ENCODE data around the gene CDC42EP4. TPM values are rescaled to one million over a fixed set of nuclear protein-coding genes. Genes with fewer than 3 reads are reported as not detected.

The CDC42EP4 gene
- total and polyA plus RNA-seq, 2 experiments from 2014 or later, result 4.4 to 19.9 TPM

DNA sequence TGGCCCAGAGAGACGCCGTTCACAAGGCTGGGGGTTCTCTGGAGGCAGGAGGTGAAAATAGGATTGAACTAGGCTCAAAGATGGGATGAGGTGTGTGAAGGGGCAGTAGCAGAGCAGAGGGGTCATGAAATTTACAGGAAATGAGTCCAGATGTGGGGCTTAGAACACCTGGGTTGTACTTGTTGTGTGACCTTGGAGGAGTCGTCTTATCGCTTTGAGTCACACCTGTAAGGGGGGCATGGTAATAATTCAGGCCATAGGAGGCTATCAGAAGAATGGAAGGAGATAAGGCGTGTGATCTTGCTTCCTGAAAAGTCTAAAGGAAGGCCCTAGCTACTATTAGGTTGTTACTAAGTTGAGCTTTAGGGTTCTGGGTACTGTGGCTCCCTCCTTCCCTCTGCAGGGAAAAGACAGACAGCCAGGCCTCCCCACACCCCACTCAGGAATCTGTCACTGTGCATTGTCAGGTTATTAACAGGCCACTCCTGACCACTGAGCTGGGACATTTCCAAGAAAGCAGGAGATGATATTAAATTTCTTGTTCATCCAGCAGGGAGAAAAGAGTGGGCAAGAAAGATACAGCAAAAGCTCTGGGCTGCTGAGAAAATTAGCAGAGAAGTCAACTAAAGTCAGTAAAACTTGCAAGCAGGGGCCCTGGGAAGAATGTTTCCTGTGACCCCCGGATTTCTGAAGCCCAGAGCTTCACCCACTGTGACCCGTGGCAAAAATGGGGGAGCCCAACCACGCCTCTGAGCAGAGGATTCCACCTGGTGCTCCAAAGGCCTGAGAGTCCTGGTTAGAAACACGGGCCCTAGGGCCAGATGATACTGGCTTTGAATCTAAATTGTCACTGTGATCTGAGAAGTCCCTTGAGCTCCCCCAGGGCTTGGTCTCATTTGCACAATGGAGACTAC lies 6.0 kb upstream of the CDC42EP4 start:
- H3K4me3 ChIP-seq, result no peak overlapping the region
- H3K9me3 Mint-ChIP-seq, result no peaks in the 10 kb centered on the region
- no peak overlapping the region for H3K4me3 Mint-ChIP-seq
- no peaks in the 10 kb centered on the region for H3K79me2 ChIP-seq (replicated peaks; ENCODE audit: insufficient read depth)
- no peak overlapping the region for H3K27ac ChIP-seq (ENCODE audit: low read depth)
- 0 out of 2 replicates have a peak, but pooled peaks cover 3% of the 10 kb centered on the region for H3F3A ChIP-seq (replicated peaks; ENCODE audit: low read depth)
- DNase-seq (ENCODE audit: low spot score) (no peak), ATAC-seq (no peak)
- no peak overlapping the region; the same call in 1 of the 2 replicates for H2AFZ ChIP-seq
- no peaks in the 10 kb centered on the region for H3K36me3 Mint-ChIP-seq (ENCODE audit: low read depth)
- H3K4me1 Mint-ChIP-seq, result peaks cover 12% of the 10 kb centered on the region
- no peaks in the 10 kb centered on the region for H3K9me2 ChIP-seq (ENCODE audit: insufficient read depth)
- no peaks in the 10 kb centered on the region for H3K36me3 ChIP-seq (ENCODE audit: insufficient read depth)
- H3K27me3 ChIP-seq (ENCODE audit: insufficient read depth), result peaks cover 7% of the 10 kb centered on the region; the same call in 1 of the 2 replicates
- H3K27ac Mint-ChIP-seq, result no peak overlapping the region
- TF ChIP-seq CREB1 (CRISPR knock-in tag; IDR thresholded peaks at IDR 0.05; ENCODE audit: low read depth), result no peak
- TF ChIP-seq NANOG (IDR thresholded peaks at IDR 0.05; ENCODE audit: borderline replicate concordance), result no peak
- TF ChIP-seq, protein P1, sequence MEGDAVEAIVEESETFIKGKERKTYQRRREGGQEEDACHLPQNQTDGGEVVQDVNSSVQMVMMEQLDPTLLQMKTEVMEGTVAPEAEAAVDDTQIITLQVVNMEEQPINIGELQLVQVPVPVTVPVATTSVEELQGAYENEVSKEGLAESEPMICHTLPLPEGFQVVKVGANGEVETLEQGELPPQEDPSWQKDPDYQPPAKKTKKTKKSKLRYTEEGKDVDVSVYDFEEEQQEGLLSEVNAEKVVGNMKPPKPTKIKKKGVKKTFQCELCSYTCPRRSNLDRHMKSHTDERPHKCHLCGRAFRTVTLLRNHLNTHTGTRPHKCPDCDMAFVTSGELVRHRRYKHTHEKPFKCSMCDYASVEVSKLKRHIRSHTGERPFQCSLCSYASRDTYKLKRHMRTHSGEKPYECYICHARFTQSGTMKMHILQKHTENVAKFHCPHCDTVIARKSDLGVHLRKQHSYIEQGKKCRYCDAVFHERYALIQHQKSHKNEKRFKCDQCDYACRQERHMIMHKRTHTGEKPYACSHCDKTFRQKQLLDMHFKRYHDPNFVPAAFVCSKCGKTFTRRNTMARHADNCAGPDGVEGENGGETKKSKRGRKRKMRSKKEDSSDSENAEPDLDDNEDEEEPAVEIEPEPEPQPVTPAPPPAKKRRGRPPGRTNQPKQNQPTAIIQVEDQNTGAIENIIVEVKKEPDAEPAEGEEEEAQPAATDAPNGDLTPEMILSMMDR (conservative IDR thresholded peaks at IDR 0.05; ENCODE audit: low read depth in 2 of 2), result no peak
- TF ChIP-seq, protein P2, sequence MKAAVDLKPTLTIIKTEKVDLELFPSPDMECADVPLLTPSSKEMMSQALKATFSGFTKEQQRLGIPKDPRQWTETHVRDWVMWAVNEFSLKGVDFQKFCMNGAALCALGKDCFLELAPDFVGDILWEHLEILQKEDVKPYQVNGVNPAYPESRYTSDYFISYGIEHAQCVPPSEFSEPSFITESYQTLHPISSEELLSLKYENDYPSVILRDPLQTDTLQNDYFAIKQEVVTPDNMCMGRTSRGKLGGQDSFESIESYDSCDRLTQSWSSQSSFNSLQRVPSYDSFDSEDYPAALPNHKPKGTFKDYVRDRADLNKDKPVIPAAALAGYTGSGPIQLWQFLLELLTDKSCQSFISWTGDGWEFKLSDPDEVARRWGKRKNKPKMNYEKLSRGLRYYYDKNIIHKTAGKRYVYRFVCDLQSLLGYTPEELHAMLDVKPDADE (IDR thresholded peaks at IDR 0.05), result no peak
- TF ChIP-seq, protein P3, sequence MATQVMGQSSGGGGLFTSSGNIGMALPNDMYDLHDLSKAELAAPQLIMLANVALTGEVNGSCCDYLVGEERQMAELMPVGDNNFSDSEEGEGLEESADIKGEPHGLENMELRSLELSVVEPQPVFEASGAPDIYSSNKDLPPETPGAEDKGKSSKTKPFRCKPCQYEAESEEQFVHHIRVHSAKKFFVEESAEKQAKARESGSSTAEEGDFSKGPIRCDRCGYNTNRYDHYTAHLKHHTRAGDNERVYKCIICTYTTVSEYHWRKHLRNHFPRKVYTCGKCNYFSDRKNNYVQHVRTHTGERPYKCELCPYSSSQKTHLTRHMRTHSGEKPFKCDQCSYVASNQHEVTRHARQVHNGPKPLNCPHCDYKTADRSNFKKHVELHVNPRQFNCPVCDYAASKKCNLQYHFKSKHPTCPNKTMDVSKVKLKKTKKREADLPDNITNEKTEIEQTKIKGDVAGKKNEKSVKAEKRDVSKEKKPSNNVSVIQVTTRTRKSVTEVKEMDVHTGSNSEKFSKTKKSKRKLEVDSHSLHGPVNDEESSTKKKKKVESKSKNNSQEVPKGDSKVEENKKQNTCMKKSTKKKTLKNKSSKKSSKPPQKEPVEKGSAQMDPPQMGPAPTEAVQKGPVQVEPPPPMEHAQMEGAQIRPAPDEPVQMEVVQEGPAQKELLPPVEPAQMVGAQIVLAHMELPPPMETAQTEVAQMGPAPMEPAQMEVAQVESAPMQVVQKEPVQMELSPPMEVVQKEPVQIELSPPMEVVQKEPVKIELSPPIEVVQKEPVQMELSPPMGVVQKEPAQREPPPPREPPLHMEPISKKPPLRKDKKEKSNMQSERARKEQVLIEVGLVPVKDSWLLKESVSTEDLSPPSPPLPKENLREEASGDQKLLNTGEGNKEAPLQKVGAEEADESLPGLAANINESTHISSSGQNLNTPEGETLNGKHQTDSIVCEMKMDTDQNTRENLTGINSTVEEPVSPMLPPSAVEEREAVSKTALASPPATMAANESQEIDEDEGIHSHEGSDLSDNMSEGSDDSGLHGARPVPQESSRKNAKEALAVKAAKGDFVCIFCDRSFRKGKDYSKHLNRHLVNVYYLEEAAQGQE (IDR thresholded peaks at IDR 0.05; ENCODE audit: unreplicated experiment), result no peak
- no peak for TF ChIP-seq POLR2AphosphoS5 (IDR thresholded peaks at IDR 0.05; ENCODE audit: low read depth)
- TF ChIP-seq ZNF331 (CRISPR knock-in tag; IDR thresholded peaks at IDR 0.05; ENCODE audit: low read depth), result no peak
- no peak for TF ChIP-seq EZH2phosphoT487 (IDR thresholded peaks at IDR 0.05; ENCODE audit: unreplicated experiment)
- TF ChIP-seq STAT1 (IDR thresholded peaks at IDR 0.05; ENCODE audit: unreplicated experiment), result no peak
- no peak for TF ChIP-seq JUNB (IDR thresholded peaks at IDR 0.05; ENCODE audit: unreplicated experiment)
- TF ChIP-seq, protein P4, sequence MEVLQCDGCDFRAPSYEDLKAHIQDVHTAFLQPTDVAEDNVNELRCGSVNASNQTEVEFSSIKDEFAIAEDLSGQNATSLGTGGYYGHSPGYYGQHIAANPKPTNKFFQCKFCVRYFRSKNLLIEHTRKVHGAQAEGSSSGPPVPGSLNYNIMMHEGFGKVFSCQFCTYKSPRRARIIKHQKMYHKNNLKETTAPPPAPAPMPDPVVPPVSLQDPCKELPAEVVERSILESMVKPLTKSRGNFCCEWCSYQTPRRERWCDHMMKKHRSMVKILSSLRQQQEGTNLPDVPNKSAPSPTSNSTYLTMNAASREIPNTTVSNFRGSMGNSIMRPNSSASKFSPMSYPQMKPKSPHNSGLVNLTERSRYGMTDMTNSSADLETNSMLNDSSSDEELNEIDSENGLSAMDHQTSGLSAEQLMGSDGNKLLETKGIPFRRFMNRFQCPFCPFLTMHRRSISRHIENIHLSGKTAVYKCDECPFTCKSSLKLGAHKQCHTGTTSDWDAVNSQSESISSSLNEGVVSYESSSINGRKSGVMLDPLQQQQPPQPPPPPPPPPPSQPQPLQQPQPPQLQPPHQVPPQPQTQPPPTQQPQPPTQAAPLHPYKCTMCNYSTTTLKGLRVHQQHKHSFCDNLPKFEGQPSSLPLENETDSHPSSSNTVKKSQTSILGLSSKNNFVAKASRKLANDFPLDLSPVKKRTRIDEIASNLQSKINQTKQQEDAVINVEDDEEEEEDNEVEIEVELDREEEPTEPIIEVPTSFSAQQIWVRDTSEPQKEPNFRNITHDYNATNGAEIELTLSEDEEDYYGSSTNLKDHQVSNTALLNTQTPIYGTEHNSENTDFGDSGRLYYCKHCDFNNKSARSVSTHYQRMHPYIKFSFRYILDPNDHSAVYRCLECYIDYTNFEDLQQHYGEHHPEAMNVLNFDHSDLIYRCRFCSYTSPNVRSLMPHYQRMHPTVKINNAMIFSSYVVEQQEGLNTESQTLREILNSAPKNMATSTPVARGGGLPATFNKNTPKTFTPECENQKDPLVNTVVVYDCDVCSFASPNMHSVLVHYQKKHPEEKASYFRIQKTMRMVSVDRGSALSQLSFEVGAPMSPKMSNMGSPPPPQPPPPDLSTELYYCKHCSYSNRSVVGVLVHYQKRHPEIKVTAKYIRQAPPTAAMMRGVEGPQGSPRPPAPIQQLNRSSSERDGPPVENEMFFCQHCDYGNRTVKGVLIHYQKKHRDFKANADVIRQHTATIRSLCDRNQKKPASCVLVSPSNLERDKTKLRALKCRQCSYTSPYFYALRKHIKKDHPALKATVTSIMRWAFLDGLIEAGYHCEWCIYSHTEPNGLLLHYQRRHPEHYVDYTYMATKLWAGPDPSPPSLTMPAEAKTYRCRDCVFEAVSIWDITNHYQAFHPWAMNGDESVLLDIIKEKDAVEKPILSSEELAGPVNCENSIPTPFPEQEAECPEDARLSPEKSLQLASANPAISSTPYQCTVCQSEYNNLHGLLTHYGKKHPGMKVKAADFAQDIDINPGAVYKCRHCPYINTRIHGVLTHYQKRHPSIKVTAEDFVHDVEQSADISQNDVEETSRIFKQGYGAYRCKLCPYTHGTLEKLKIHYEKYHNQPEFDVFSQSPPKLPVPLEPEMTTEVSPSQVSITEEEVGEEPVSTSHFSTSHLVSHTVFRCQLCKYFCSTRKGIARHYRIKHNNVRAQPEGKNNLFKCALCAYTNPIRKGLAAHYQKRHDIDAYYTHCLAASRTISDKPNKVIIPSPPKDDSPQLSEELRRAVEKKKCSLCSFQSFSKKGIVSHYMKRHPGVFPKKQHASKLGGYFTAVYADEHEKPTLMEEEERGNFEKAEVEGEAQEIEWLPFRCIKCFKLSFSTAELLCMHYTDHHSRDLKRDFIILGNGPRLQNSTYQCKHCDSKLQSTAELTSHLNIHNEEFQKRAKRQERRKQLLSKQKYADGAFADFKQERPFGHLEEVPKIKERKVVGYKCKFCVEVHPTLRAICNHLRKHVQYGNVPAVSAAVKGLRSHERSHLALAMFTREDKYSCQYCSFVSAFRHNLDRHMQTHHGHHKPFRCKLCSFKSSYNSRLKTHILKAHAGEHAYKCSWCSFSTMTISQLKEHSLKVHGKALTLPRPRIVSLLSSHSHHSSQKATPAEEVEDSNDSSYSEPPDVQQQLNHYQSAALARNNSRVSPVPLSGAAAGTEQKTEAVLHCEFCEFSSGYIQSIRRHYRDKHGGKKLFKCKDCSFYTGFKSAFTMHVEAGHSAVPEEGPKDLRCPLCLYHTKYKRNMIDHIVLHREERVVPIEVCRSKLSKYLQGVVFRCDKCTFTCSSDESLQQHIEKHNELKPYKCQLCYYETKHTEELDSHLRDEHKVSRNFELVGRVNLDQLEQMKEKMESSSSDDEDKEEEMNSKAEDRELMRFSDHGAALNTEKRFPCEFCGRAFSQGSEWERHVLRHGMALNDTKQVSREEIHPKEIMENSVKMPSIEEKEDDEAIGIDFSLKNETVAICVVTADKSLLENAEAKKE (CRISPR knock-in tag; IDR thresholded peaks at IDR 0.05), result no peak
- no peak for TF ChIP-seq ZNF114 (CRISPR knock-in tag; IDR thresholded peaks at IDR 0.05)
- peaks cover 13% of the 10 kb centered on the region for H3K27me3 Mint-ChIP-seq (ENCODE audit: insufficient read depth, low read depth, poor library complexity)
- no peaks in the 10 kb centered on the region for H4K20me1 ChIP-seq (replicated peaks; ENCODE audit: insufficient read depth)
- no peak overlapping the region for H3K4me2 ChIP-seq
- peaks cover 21% of the 10 kb centered on the region for H3K4me1 ChIP-seq (ENCODE audit: insufficient read depth)
